Measurements from ENCODE around the gene SPDYE1. TPM values are rescaled to one million over a fixed set of nuclear protein-coding genes. Genes with fewer than 3 reads are reported as not detected.
A peak's percentile ranks its signal among the peaks of the same experiment; 100 is the strongest.

SPDYE1 gene
- total RNA-seq, 1 experiment from 2014 or later, result not detected

- DNase-seq (ENCODE audit: low read depth), result peak; percentile 98
These were observed 46.9 kb downstream of the SPDYE1 start, which contains the start of gene DBNL for GRCh38 chr7:44044315-44045225. TSS of gene DBNL (plus strand) at chr7:44044702. CDS start at chr7:44044738, 36 bp downstream.

GRCh38 chr7:44045226-44046014 is 47.7 kb downstream of the SPDYE1 start:
- DNase-seq (ENCODE audit: low read depth), result peak; percentile 17

- peak; percentile 2 for DNase-seq (ENCODE audit: low read depth)
These were observed 48.8 kb downstream of the SPDYE1 start for GRCh38 chr7:44046321-44047061.

GRCh38 chr7:44048031-44048795 is 50.5 kb downstream of the SPDYE1 start:
- DNase-seq (ENCODE audit: low read depth), result peak; percentile 2

GRCh38 chr7:44050121-44050914 is 52.6 kb downstream of the SPDYE1 start:
- peak; percentile 3 for DNase-seq (ENCODE audit: low read depth)

GRCh38 chr7:44050915-44051560 is 53.3 kb downstream of the SPDYE1 start:
- DNase-seq (ENCODE audit: low read depth), result no peak

- peak; percentile 3 for DNase-seq (ENCODE audit: low read depth)
These were observed 54.0 kb downstream of the SPDYE1 start for GRCh38 chr7:44051611-44052220.

GRCh38 chr7:44052771-44053365 is 55.2 kb downstream of the SPDYE1 start:
- peak; percentile 4 for DNase-seq (ENCODE audit: low read depth)

GRCh38 chr7:44056681-44057080 is 59.0 kb downstream of the SPDYE1 start:
- no peak for DNase-seq (ENCODE audit: low read depth)

- DNase-seq (ENCODE audit: low read depth), result no peak
These were observed 59.6 kb downstream of the SPDYE1 start for GRCh38 chr7:44057181-44057848.

- DNase-seq (ENCODE audit: low read depth), result no peak
These were observed 60.4 kb downstream of the SPDYE1 start for GRCh38 chr7:44057849-44058758.

GRCh38 chr7:44058759-44059218 is 61.1 kb downstream of the SPDYE1 start:
- no peak for DNase-seq (ENCODE audit: low read depth)

- DNase-seq (ENCODE audit: low read depth), result no peak
These were observed 61.8 kb downstream of the SPDYE1 start for GRCh38 chr7:44059219-44060090.
